ENCODE results near the gene MED12L.

The MED12L gene

DNA sequence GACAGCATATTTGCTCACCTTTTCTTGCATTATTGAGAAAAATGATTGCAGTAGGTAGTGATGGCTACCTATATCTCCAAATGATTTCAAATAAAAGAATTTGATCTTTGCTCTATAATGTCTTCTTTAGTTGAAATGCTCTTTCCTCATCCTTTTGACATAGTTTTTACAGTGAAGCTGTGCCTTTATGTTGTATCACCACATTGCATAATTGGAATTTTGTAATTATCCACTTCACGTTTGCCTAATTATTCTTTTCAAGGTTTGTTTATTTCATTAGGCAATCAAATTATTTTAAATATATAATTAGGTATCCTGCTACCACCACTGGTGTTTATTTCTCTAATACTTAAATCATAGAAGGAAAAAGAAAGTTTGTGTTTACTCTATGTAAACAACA is 265.2 kb downstream of the MED12L start:
- TF ChIP-seq GATA3 (IDR thresholded peaks at IDR 0.05; ENCODE audit: low read depth, low read length) (no peak), GATA2 (IDR thresholded peaks at IDR 0.05; ENCODE audit: low read depth, low read length) (no peak)

DNA sequence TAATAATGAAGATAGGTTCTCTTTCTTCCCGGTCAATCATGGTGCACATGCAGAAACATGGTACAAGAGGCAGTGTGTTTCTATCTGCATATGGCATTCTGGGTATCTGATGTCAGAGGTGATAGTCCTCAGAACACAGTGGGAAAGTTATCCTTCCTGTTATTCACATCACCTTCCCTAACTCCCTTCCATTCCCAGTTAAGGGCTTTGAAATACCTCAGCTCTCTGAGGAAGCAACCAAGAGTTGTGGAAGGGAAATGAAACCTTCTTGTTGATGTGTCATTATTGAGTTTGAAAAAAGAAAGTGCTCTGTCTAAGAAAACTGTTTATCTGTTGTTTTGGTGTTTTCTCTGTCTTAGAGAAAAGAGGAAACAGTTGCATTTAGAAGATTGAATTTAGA is 265.8 kb downstream of the MED12L start:
- TF ChIP-seq GATA3 (IDR thresholded peaks at IDR 0.05; ENCODE audit: low read depth, low read length) (no peak), GATA2 (IDR thresholded peaks at IDR 0.05; ENCODE audit: low read depth, low read length) (no peak)

DNA sequence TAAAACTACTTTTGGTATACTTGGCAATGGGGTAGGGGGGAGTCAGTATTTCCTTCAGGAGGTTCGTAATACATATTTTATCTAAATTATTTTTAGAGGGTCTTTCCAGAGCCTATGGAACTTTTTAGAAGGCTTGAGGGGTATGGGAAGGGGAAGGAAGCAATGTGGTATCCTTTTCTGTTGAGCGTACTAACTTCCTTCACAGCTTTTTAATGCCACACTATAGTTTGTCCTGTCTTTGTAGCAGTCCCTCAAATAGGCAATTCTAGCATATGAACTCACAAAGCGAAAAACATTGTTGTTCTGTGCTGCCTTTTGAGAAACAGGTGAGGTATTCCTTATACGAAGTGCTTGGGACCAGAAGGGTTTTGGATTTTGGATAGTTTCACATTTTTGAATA is 266.2 kb downstream of the MED12L start:
- TF ChIP-seq GATA2 (IDR thresholded peaks at IDR 0.05; ENCODE audit: low read depth, low read length) (no peak), GATA3 (IDR thresholded peaks at IDR 0.05; ENCODE audit: low read depth, low read length) (no peak)

DNA sequence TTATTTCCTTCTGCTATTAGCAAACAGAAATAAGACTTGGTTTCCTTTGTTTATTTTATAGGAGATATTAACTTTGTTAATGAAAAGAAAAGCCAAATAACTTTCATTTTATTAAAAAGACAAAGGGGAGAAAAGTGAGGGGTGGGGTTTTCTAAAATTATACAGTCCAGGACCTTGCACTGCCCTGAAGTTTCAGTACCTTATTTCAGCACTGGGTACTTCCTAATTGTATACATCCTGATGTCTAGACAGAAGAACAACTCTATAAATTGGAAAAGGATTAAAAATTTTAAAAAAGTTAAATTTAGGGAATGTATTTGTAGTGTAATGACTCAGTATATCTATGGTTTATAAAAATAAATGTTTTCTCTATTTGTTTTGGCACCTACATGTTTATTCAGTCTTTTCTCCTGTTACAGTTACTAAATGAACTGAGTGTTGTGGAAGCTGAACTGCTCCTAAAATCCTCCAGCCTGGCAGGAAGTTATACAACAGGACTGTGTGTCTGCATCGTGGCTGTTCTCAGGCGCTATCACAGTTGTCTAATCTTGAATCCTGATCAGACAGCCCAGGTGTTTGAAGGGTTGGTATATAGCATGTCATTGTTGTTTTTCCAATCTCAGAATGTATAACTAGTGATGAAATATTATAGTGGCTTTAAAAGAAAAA is 271.5 kb downstream of the MED12L start:
- TF ChIP-seq GATA3 (IDR thresholded peaks at IDR 0.05; ENCODE audit: low read depth, low read length) (no peak), GATA2 (IDR thresholded peaks at IDR 0.05; ENCODE audit: low read depth, low read length) (no peak)

DNA sequence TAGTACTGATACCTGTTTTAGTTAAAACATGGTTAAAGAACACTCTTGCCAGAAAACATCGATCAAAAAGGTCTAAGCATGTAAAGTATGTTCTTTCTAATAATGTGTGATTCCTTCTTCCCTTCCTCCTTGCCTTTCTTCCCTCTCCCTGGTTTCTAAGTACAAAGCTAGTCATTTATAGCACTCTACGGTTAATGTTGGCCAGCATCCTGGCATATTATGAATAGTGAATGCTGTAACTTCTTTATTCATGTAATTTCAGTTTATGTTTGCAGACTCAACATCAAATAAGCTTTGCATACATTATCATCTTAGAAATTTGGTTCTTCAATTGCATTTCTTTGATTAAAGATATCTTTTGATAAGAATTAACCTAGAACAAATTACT is 272.0 kb downstream of the MED12L start:
- TF ChIP-seq GATA2 (IDR thresholded peaks at IDR 0.05; ENCODE audit: low read depth, low read length), result no peak
- TF ChIP-seq GATA3 (IDR thresholded peaks at IDR 0.05; ENCODE audit: low read depth, low read length), result no peak

DNA sequence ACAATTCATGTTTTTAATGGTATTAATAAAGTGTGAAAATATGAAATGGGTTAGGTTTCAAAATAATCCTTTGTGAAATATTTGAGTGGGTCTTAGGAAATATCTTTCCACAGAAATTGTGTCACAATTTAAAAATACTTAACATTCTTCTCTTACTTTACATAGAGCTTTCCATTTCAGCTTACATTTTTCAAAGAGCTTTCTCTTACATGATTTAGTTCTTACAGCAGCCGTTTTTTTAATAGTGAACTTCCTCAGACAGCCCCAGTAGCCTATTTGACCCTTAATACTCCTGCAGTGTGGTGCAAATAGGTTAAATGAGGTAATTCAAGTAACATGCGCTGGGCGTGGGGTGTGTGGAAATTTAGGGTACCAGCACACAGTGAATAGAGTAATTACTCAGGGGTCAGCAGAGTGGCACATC is 277.3 kb downstream of the MED12L start:
- TF ChIP-seq GATA2 (IDR thresholded peaks at IDR 0.05; ENCODE audit: low read depth, low read length), result no peak

DNA sequence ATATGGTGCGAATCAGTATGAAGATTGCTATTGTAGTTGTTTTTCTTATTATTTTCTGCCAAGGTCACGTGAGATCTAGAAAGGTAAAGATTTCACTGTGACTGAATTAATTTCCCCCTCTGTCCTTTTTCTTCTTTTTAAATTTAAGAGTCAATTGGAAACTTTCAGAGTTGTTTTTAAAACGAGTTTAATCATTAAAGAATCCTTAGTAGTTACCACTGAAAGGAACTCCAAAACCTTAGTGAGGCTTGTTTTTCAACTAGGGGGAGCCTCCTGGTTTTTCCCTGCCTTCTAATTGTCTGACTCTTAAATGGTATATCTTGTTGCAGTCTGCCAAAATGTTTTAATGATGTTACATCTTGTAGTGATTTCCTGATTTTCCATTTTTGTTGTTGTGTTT is 281.5 kb downstream of the MED12L start:
- TF ChIP-seq GATA2 (IDR thresholded peaks at IDR 0.05; ENCODE audit: low read depth, low read length) (no peak), GATA3 (IDR thresholded peaks at IDR 0.05; ENCODE audit: low read depth, low read length) (no peak)

DNA sequence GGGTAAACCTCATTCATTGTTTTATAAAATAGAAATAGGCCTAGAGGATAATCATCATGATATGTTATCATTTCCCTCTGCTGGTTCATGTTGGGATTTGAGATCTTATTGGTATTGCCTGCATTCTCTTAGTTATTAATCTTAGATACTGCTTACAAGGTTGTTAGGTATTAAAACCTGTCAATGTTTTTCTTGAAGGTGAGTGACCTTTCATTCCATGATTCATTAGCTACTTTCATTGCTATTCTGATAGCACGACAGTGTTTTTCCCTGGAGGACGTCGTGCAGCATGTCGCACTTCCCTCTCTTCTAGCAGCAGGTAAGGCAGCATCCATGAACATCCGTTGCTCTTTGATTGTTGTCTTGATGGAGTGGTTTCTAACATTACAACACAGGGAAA is 282.0 kb downstream of the MED12L start:
- TF ChIP-seq GATA3 (IDR thresholded peaks at IDR 0.05; ENCODE audit: low read depth, low read length), result no peak
- no peak for TF ChIP-seq GATA2 (IDR thresholded peaks at IDR 0.05; ENCODE audit: low read depth, low read length)

DNA sequence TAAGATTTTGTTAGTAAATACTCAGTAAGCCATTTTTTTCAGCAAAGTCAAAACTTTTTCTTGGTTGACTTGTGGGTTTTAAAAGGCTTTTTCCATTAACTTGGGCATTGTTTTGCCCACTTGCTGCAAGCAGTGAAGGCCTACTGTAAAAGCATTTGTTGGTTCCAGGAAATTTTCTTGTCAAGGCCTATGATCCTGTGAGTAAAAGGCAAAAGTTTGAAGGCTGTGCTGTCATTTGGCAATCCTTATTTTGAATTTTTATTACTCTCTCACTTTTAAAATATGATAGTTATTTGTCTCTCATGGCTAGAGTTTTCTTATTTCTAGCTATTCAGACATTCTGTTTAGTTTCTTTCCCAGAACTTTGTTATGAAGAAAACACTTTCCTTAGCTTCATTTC is 286.1 kb downstream of the MED12L start:
- TF ChIP-seq GATA3 (IDR thresholded peaks at IDR 0.05; ENCODE audit: low read depth, low read length) (no peak), GATA2 (IDR thresholded peaks at IDR 0.05; ENCODE audit: low read depth, low read length) (no peak)

DNA sequence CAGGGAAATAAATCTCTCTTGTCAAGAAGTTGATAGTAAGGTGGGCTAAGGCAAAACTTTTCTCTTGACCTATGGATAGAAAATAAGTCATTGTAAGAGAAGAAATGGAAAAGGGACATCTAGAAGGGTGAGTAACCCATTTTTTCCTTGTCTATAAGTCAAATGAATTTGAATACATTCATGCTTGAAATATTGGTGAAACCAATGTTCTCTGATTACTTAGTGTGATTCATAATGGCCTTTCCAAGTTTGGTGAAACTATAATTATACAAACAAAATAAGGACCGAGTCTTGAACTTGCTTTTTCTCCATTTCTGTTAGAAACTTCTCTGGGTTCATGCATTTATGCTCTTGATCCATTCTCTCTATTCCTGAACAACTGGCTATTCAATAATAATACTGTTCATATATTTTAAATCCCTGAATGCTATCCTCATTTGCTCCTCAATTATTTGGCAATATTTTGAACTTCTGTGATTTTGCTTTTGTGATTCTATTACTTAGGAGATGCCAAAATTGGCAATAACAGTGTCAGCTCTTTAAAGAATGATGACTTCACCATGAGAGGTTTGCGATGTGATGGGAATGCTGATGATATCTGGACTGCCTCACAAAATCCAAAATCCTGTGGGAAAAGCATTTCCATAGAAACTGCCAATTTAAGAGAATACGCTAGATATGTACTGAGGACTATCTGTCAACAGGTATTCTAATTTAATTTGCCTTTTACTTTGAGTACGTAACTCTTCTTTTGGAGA is 286.8 kb downstream of the MED12L start:
- TF ChIP-seq GATA2 (IDR thresholded peaks at IDR 0.05; ENCODE audit: low read depth, low read length) (no peak), GATA3 (IDR thresholded peaks at IDR 0.05; ENCODE audit: low read depth, low read length) (no peak)

DNA sequence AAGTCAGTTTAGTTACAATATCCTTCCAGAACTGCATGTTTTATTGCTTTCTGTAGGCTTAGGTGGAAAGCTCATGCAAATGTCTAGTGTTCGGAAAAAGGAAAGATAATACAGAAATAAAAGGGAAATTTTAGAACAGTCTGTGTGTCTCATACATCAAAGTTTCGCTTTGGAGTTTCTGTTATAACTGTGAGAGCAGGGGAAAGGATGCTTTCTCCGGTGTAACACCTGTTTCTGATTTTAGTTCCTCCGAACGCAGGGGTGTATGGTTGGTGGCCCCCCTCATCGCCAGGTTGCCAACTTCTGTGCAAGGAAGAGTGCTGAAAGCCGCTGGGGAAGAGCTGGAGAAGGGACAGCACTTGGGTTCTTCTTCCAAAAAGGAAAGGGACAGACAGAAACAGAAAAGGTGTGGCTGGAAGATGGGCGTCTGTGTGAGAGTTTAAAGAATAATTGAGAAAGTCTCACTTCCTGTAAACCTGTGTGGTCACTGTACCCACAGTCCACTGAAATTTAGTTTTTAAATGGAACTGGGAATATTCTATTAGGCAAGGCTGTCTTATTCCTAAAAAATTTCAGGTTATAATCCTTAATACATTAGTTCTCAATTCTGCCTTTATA is 292.4 kb downstream of the MED12L start:
- TF ChIP-seq GATA3 (IDR thresholded peaks at IDR 0.05; ENCODE audit: low read depth, low read length) (no peak), GATA2 (IDR thresholded peaks at IDR 0.05; ENCODE audit: low read depth, low read length) (no peak)

DNA sequence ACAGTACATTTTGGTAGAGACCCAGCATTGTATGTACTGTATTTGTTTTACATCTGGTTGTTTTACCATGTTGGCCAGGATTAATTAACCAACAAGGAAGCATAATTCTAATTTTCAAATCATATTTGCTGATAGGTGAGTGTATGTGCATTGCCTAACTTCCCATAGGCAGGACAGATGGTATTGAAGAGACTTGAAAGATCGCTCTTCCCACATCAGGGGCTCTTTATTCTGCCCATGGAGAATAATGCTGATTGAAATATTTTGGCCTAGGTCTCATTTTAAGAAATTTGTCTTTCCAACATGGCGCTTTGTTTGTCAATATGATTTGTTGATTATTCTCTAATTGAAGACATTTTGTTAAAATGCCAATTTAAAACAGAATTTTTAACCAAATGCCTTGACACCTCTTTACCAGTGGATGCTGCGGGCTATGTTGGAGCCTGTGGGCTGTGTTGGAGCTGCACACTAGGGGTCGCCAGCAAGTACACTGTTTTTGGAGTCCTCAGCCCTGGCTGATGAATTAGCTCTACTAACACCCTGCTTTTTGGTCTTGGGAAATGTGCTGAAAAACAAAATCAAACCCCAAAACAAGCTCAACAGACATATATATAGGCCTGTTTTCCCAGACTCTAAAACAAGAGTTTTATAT is 293.7 kb downstream of the MED12L start:
- TF ChIP-seq GATA2 (IDR thresholded peaks at IDR 0.05; ENCODE audit: low read depth, low read length) (no peak), GATA3 (IDR thresholded peaks at IDR 0.05; ENCODE audit: low read depth, low read length) (no peak)

DNA sequence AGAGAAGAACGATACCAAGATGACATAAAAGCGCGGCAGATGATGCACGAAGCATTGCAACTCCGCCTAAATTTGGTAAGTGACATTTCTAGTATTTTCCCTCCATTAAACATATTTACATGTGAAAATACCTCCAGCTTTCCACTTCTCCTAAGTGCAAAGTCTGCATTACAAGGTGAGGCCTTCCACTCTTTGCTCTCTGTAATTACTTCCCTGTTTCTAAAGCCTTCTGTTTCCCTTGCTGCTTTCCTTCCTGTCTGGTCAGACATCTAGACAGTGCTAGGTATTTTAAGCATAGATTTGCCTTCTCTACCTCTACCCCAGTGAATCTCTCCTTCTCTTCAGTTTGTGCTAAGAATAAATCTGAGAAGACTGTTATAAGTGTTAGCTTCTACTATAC is 297.2 kb downstream of the MED12L start:
- no peak for TF ChIP-seq GATA3 (IDR thresholded peaks at IDR 0.05; ENCODE audit: low read depth, low read length)
- TF ChIP-seq GATA2 (IDR thresholded peaks at IDR 0.05; ENCODE audit: low read depth, low read length), result no peak

DNA sequence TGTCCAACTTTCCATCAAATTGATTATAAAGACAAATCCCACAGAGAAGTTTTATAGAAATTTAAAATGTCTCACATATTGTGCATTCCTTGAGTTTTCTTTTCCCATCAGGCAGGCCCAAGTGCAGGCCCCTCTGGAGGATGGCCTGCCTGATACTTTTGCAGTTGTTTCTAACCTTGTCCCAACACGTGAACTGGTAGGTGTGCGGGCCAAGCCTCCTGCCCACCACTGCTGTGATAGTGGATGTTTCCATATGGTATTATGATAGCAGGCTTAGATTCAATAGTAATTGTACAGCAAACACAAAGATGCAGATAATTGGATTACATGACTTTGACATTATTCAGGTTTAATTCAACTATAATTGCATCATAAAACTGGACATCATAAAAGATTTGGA is 297.6 kb downstream of the MED12L start:
- TF ChIP-seq GATA3 (IDR thresholded peaks at IDR 0.05; ENCODE audit: low read depth, low read length) (no peak), GATA2 (IDR thresholded peaks at IDR 0.05; ENCODE audit: low read depth, low read length) (no peak)
